ENCODE data around the gene NUP35.

NUP35 gene

DNA sequence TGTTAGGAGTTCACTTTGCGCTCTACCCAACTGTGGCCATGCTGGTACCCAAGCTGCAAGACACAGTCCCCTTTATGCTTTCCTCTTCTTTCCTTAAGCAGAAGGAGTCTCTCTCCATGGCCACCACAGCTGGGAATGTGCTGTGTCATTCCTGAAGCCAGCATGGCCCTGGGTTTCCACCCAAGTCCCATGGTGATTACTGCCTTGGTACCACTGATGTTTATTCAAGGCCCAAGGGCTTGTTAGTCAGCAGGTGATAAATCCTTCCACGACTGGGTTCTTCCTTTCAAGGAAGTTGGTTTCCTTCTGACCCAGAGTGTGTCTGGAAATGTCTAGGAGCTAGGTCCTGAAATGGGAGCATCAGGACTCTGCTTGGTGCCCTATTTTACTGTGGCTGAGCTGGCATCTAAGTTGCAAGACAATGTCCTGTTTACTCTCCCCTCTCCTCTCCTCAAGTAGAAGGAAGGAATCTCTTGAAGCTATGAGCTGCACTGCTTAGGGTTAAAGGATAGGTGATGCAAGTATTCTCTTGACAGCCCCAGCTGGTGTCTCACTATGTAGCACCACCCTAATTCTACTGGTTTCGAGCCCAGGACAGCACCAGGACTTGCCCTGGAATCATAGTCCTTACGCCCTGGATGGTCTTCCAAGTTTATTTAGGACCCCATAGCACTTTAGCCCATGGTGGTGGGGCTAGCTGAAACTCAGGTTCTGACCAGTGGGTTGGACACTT is 18.7 kb upstream of the NUP35 start:
- Histone ChIP-seq H3K4me3 (ENCODE audit: low read length) (no peak overlapping the region), H3K27me3 (ENCODE audit: insufficient read depth, low read length) (no peaks in the 10 kb centered on the region), H3K9ac (ENCODE audit: low read depth, low read length) (no peak overlapping the region), H3K9me3 (ENCODE audit: insufficient read depth, low read depth, low read length) (no peaks in the 10 kb centered on the region), H3K4me1 (ENCODE audit: insufficient read depth, low read length) (no peaks in the 10 kb centered on the region), H3K27ac (ENCODE audit: low read depth, low read length) (no peak overlapping the region), H3K36me3 (ENCODE audit: insufficient read depth, low read length) (no peaks in the 10 kb centered on the region)
- WGBS = 72% methylated on average over 4 of the region's 4 CpGs

DNA sequence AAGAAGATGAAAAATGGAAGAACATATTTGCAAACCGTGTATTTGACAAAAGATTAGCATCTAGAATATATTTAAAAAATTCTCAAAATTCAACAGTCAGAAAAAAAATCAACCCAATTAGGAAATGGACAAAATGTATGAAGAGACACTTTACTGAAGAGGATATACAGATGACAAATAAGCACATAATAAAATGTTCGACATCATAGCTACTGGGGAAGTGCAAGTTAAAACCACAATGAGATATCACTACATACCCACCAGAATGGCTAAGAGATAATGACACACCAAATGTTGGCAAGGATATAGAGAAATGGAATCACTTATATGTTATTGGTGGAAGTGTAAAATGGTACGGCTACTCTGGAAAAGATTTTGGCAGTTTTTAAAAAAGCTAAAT is 11.7 kb upstream of the NUP35 start:
- Histone ChIP-seq H3K27ac (ENCODE audit: low read depth, low read length) (no peak overlapping the region), H3K4me3 (ENCODE audit: low read length) (no peak overlapping the region), H3K9ac (ENCODE audit: low read depth, low read length) (no peak overlapping the region), H3K27me3 (ENCODE audit: insufficient read depth, low read length) (no peaks in the 10 kb centered on the region), H3K4me1 (ENCODE audit: insufficient read depth, low read length) (no peaks in the 10 kb centered on the region), H3K36me3 (ENCODE audit: insufficient read depth, low read length) (no peaks in the 10 kb centered on the region), H3K9me3 (ENCODE audit: insufficient read depth, low read depth, low read length) (no peaks in the 10 kb centered on the region)
- WGBS = 100% methylated on average over 1 of the region's 3 CpGs

- no peaks in the 10 kb centered on the region for H3K4me1 ChIP-seq (ENCODE audit: insufficient read depth, low read length)
- H3K27ac ChIP-seq (ENCODE audit: low read depth, low read length) = no peak overlapping the region
- H3K9ac ChIP-seq (ENCODE audit: low read depth, low read length) = no peak overlapping the region
- H3K27me3 ChIP-seq (ENCODE audit: insufficient read depth, low read length) = no peaks in the 10 kb centered on the region
- WGBS = 85% methylated on average over 2 of the region's 2 CpGs
- no peaks in the 10 kb centered on the region for H3K36me3 ChIP-seq (ENCODE audit: insufficient read depth, low read length)
- H3K9me3 ChIP-seq (ENCODE audit: insufficient read depth, low read depth, low read length) = no peaks in the 10 kb centered on the region
- H3K4me3 ChIP-seq (ENCODE audit: low read length) = no peak overlapping the region
These were observed 10.6 kb upstream of the NUP35 start for GRCh38 chr2:183113630-183114029.

- Histone ChIP-seq H3K4me3 (ENCODE audit: low read length) (no peak overlapping the region), H3K4me1 (ENCODE audit: insufficient read depth, low read length) (no peaks in the 10 kb centered on the region), H3K9ac (ENCODE audit: low read depth, low read length) (no peak overlapping the region), H3K27ac (ENCODE audit: low read depth, low read length) (no peak overlapping the region), H3K9me3 (ENCODE audit: insufficient read depth, low read depth, low read length) (no peaks in the 10 kb centered on the region), H3K36me3 (ENCODE audit: insufficient read depth, low read length) (no peaks in the 10 kb centered on the region), H3K27me3 (ENCODE audit: insufficient read depth, low read length) (no peaks in the 10 kb centered on the region)
- 94% methylated on average over 3 of the region's 3 CpGs for WGBS
These were observed 7.0 kb upstream of the NUP35 start for GRCh38 chr2:183117226-183117625.

DNA sequence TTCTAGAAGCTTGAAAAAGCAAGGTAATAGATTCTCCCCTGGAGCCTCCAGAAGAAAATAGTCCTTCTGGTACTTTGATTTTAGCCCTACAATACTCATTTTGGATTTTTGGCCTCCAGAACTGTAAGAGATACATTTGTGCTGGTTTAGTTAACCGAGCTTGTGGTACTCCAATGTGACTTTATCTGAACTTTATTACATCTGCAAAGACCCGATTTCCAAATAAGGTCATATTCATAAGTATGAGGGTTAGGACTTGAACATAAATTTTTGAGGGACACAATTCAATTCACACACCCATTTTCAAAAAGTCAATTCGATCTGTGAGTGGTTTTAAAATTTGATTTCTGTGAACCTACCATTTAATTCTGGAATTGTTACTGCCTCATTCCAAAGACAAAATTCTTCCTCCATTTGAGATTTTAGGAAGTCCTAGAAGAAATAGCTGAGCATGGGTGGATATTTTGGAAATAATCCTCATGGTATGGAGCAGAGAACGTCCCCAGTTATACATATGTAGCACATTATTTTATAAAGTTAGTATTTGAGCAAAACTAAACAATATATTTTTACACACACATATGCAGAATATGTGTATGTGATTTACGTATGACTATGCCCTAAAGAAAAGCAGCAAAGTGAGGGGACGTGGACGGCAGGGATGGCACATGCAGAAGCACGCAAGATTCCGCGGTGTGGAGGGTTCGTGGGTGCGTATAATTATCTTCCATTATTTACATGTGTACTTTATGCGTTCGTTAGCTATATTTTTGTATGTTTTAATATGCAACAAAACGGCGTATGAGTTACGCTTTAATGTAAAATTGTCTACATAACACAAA is 905 bp upstream of the NUP35 start:
- Histone ChIP-seq H3K27me3 (ENCODE audit: insufficient read depth, low read length) (no peaks in the 10 kb centered on the region), H3K4me1 (ENCODE audit: insufficient read depth, low read length) (peaks cover 8% of the 10 kb centered on the region), H3K4me3 (ENCODE audit: low read length) (peak overlapping the region; percentile 73), H3K9me3 (ENCODE audit: insufficient read depth, low read depth, low read length) (no peaks in the 10 kb centered on the region), H3K27ac (ENCODE audit: low read depth, low read length) (peak overlapping the region; percentile 96), H3K36me3 (ENCODE audit: insufficient read depth, low read length) (peaks cover 3% of the 10 kb centered on the region), H3K9ac (ENCODE audit: low read depth, low read length) (peak overlapping the region; percentile 92)
- WGBS = 90% methylated on average over 7 of the region's 17 CpGs

- Histone ChIP-seq H3K9me3 (ENCODE audit: insufficient read depth, low read depth, low read length) (no peaks in the 10 kb centered on the region), H3K4me1 (ENCODE audit: insufficient read depth, low read length) (peaks cover 8% of the 10 kb centered on the region), H3K4me3 (ENCODE audit: low read length) (peak overlapping the region; percentile 73), H3K27ac (ENCODE audit: low read depth, low read length) (peak overlapping the region; percentile 96), H3K36me3 (ENCODE audit: insufficient read depth, low read length) (peaks cover 9% of the 10 kb centered on the region), H3K27me3 (ENCODE audit: insufficient read depth, low read length) (no peaks in the 10 kb centered on the region), H3K9ac (ENCODE audit: low read depth, low read length) (peak overlapping the region; percentile 92)
- WGBS = 19% methylated on average over 7 of the region's 7 CpGs
These were observed 353 bp upstream of the NUP35 start for GRCh38 chr2:183123959-183124221.

- Histone ChIP-seq H3K9ac (ENCODE audit: low read depth, low read length) (peak overlapping the region; percentile 92), H3K27ac (ENCODE audit: low read depth, low read length) (peak overlapping the region; percentile 96), H3K4me3 (ENCODE audit: low read length) (peak overlapping the region; percentile 73), H3K27me3 (ENCODE audit: insufficient read depth, low read length) (no peaks in the 10 kb centered on the region), H3K36me3 (ENCODE audit: insufficient read depth, low read length) (peaks cover 19% of the 10 kb centered on the region), H3K9me3 (ENCODE audit: insufficient read depth, low read depth, low read length) (no peaks in the 10 kb centered on the region), H3K4me1 (ENCODE audit: insufficient read depth, low read length) (peaks cover 8% of the 10 kb centered on the region)
- WGBS = 1% methylated on average over 10 of the region's 10 CpGs
These were observed 663 bp downstream of the NUP35 start for GRCh38 chr2:183124957-183125255.

DNA sequence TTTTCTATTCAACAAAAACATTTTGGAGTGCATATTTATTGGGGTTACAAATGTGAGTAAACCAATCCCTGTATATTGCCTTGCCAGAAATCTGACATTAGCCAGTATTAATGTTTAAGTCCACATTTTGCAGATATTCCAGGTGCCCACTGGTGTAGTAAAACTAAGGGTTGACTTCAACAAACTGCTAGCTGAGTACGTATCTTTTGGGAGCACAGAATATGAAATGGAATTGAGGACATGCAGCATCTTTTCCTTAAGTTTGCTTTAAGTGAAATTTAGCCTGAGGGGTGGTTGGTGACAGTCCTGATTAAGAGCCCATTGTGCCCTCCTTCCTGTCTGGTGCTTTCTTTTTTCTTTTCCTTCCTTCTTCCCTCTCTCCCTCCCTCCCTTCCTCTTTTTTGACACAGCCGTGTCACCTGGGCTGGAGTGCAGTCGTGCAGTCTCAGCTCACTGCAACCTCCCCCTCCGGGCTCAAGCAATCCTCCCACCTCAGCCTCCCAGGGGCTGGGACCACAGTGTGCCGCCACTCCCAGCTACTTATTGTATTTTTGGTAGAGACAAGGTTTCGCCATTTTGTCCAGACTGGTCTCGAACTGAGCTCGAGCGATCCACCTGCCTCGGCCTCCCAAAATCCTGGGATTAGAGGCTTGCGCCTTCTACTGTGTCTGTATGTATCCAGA is 1.6 kb downstream of the NUP35 start:
- H3K36me3 ChIP-seq (ENCODE audit: insufficient read depth, low read length) = peaks cover 28% of the 10 kb centered on the region
- H3K4me3 ChIP-seq (ENCODE audit: low read length) = peak overlapping the region; percentile 73
- H3K27ac ChIP-seq (ENCODE audit: low read depth, low read length) = no peak overlapping the region
- peak overlapping the region; percentile 92 for H3K9ac ChIP-seq (ENCODE audit: low read depth, low read length)
- WGBS = 71% methylated on average over 11 of the region's 11 CpGs
- H3K27me3 ChIP-seq (ENCODE audit: insufficient read depth, low read length) = no peaks in the 10 kb centered on the region
- H3K9me3 ChIP-seq (ENCODE audit: insufficient read depth, low read depth, low read length) = no peaks in the 10 kb centered on the region
- H3K4me1 ChIP-seq (ENCODE audit: insufficient read depth, low read length) = peaks cover 8% of the 10 kb centered on the region

DNA sequence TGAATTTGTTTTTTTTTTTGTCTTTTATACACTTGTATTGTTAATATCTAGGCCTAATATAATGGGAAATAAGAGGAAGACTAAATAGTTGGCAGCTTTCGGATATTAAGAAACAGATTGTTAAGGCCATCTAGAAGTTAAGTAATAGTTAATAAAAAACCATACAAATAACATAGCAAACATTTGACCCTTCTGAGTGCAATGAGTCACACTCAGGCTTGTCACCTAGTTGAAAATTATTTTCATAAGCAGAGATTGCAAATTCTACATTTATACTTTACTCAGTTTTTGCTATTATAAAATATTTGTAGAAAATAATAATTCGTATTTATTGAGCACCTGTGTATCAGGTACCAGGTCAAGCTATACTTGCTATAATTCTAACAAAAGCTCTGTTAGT is 2.4 kb downstream of the NUP35 start:
- 0 out of 2 replicates have a peak overlapping the region, but pooled peaks have one; percentile 73 for H3K4me3 ChIP-seq (ENCODE audit: low read length)
- H3K9ac ChIP-seq (ENCODE audit: low read depth, low read length) = no peak overlapping the region
- H3K27me3 ChIP-seq (ENCODE audit: insufficient read depth, low read length) = no peaks in the 10 kb centered on the region
- H3K9me3 ChIP-seq (ENCODE audit: insufficient read depth, low read depth, low read length) = no peaks in the 10 kb centered on the region
- 100% methylated on average over 1 of the region's 2 CpGs for WGBS
- H3K27ac ChIP-seq (ENCODE audit: low read depth, low read length) = no peak overlapping the region
- peaks cover 8% of the 10 kb centered on the region for H3K4me1 ChIP-seq (ENCODE audit: insufficient read depth, low read length)
- H3K36me3 ChIP-seq (ENCODE audit: insufficient read depth, low read length) = peaks cover 36% of the 10 kb centered on the region

DNA sequence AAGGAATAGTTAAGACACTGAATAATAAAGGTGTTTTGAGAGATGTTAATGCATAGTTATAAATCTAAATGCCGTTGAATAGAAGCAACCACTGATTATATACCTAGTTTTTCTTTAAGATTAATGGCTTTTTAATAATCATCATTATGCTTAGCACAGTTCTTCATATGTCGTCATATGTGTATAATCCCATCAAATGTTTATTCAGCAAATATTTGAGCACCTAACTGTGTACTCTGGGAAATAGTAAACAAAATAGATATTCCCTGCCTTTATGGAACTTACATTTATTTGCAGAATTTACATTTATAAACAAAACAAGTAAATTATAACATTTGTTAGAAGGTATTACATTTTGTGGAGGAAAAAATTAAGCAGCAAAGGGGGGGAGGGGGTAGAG is 9.8 kb downstream of the NUP35 start:
- no peaks in the 10 kb centered on the region for H3K4me1 ChIP-seq (ENCODE audit: insufficient read depth, low read length)
- H3K9ac ChIP-seq (ENCODE audit: low read depth, low read length) = no peak overlapping the region
- H3K27ac ChIP-seq (ENCODE audit: low read depth, low read length) = no peak overlapping the region
- H3K27me3 ChIP-seq (ENCODE audit: insufficient read depth, low read length) = no peaks in the 10 kb centered on the region
- no peaks in the 10 kb centered on the region for H3K9me3 ChIP-seq (ENCODE audit: insufficient read depth, low read depth, low read length)
- peaks cover 87% of the 10 kb centered on the region for H3K36me3 ChIP-seq (ENCODE audit: insufficient read depth, low read length)
- no peak overlapping the region for H3K4me3 ChIP-seq (ENCODE audit: low read length)
- 100% methylated on average over 1 of the region's 2 CpGs for WGBS

DNA sequence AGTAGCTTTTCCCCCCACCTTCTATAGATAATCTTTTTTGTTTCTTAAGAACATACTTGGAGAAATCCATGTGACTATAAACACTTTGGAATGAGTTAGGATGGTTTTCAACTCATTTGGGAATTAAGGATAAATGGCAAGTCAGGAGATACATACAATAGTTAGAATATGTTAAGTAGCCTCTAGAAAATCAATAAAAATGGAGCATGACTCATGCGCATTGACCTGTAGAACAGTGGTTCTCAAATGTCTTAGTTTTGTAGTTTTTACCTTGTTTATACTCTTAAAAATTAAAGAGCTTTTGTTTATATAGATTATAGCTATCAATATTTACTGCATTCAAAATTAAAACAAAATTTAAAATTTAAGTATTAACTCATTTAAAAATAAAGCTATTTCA is 24.7 kb downstream of the NUP35 start:
- peaks cover 14% of the 10 kb centered on the region for H3K9me3 ChIP-seq (ENCODE audit: insufficient read depth, low read depth, low read length)
- H3K36me3 ChIP-seq (ENCODE audit: insufficient read depth, low read length) = peaks cover 62% of the 10 kb centered on the region
- H3K4me3 ChIP-seq (ENCODE audit: low read length) = no peak overlapping the region
- 83% methylated on average over 1 of the region's 1 CpG for WGBS
- no peaks in the 10 kb centered on the region for H3K27me3 ChIP-seq (ENCODE audit: insufficient read depth, low read length)
- peaks cover 14% of the 10 kb centered on the region for H3K4me1 ChIP-seq (ENCODE audit: insufficient read depth, low read length)
- H3K9ac ChIP-seq (ENCODE audit: low read depth, low read length) = no peak overlapping the region
- H3K27ac ChIP-seq (ENCODE audit: low read depth, low read length) = no peak overlapping the region

Measured in HUES64 (cell line).